Activated T-cell treated with anti-CD3 and anti-CD28 coated beads, Interleukin-2, amount 50 U/mL, for 4 hours (primary cell): ENCODE results near the gene SYCP1. TPM values are rescaled to one million over a fixed set of nuclear protein-coding genes. Genes with fewer than 3 reads are reported as not detected.
"Not testable (repeated sequence)": the region's sequence is repeated elsewhere in the genome, so short reads cannot be mapped to it uniquely, and the experiment has no call there.

Experiments
- ATAC-seq, 2 donors: fragments of 200-7000 bp; cut with Tn5 transposase; one replicate each; pipeline ENCODE4 v1.10.0; 2021
- DNase-seq: peaks from one replicate; pipeline ENCODE4 v3.0.0-alpha.2; 2020
- H3K27me3 Mint-ChIP-seq: one replicate; pipeline ENCODE4 v1.8.0; 2021; ENCODE audit warnings: low read depth, mixed read lengths
- H3K36me3 Mint-ChIP-seq: one replicate; pipeline ENCODE4 v1.8.0; 2022; ENCODE audit warnings: mixed read lengths; ENCODE audit not compliant: insufficient read depth
- H3K4me1 Mint-ChIP-seq: one replicate; pipeline ENCODE4 v1.8.0; 2021; ENCODE audit warnings: low read depth, mixed read lengths
- H3K4me3 Mint-ChIP-seq: one replicate; pipeline ENCODE4 v1.8.0; 2021; ENCODE audit warnings: mild to moderate bottlenecking, moderate library complexity, mixed read lengths
- H3K9me3 Mint-ChIP-seq: one replicate; pipeline ENCODE4 v1.8.0; 2021; ENCODE audit warnings: mixed read lengths
- total RNA-seq, 3 donors: library from RNA; stranded (reverse); gene quantifications; one replicate each; pipeline ENCODE4 v1.2.1, GENCODE V29; 2021

Gene SYCP1
- total RNA-seq, 3 donors from 2014 or later, result not detected

DNA sequence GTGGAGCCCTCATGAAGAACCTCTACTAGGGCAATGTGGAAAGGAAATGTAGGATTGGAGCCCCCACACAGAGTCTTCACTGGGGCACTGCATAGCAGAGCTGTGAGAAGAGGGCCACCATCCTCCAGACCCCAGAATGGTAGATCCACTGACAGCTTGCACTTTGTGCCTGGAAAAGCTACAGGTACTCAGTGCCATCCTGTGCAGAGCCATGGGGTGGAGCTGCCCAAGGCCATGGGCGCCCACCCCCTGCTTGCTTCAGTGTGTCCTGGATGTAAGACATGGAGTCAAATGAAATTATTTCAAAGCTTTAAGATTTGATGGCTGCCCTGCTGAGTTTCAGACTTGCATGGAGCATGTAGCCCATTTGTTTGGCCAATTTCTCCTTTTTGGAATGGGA lies 157.8 kb downstream of the SYCP1 start:
- DNase-seq (no peak), ATAC-seq (no peak)
- Mint-ChIP-seq H3K9me3 (no peaks in the 10 kb centered on the region), H3K4me3 (no peak overlapping the region), H3K36me3 (no peaks in the 10 kb centered on the region), H3K27me3 (no peaks in the 10 kb centered on the region), H3K4me1 (no peaks in the 10 kb centered on the region)

DNA sequence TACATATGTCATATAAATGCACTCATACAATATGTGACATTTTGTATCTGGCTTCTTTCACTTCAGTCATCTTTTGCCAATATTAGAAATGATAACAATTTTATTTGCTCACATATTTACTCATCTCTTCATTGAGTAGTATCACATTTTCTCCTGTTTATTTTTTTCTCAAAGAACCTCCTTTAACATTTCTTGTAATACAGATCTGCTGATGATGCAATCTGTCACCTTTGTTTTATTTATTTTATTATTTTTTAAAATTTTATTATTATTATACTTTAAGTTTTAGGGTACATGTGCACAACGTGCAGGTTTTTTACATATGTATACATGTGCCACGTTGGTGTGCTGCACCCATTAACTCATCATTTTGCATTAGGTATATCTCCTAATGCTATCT lies 159.1 kb downstream of the SYCP1 start:
- Mint-ChIP-seq H3K36me3 (no peaks in the 10 kb centered on the region), H3K27me3 (no peaks in the 10 kb centered on the region), H3K9me3 (no peaks in the 10 kb centered on the region), H3K4me3 (no peak overlapping the region), H3K4me1 (no peaks in the 10 kb centered on the region)
- no peak for DNase-seq
- no peak for ATAC-seq

DNA sequence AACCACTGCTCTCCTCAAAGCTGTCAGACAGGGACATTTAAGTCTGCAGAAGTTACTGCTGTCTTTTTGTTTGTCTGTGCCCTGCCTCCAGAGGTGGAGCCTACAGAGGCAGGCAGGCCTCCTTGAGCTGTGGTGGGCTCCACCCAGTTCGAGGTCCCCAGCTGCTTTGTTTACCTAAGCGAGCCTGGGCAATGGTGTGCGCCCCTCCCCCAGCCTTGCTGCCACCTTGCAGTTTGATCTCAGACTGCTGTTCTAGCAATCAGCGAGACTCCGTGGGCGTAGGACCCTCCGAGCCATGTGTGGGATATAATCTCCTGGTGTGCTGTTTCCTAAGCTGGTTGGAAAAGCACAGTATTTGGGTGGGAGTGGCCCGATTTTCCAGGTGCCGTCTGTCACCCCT lies 164.9 kb downstream of the SYCP1 start:
- H3K4me3 Mint-ChIP-seq, H3K9me3 Mint-ChIP-seq, H3K4me1 Mint-ChIP-seq, DNase-seq, H3K36me3 Mint-ChIP-seq, ATAC-seq: not testable (repeated sequence)
- peaks cover 16% of the 10 kb centered on the region for H3K27me3 Mint-ChIP-seq

DNA sequence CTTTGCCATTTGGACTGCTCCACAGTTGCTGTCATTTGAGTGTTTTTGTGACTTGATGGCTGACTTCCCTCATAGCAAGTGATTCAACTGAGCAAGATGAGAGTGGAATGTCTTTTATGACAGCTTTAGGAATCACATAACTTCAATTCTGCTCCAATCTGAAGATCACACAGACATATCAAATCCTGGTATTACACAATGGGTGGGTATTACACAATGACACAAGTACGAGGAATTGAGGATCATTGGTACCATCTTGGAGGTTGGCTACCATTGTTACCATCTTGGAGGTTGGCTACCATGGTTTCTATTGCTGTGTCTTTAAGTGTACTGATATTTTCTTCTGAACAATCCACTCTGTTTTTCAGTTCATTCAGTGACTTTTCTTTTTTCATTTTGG lies 166.5 kb downstream of the SYCP1 start:
- Mint-ChIP-seq H3K9me3 (no peaks in the 10 kb centered on the region), H3K27me3 (peaks cover 16% of the 10 kb centered on the region), H3K36me3 (no peaks in the 10 kb centered on the region), H3K4me1 (no peaks in the 10 kb centered on the region), H3K4me3 (no peak overlapping the region)
- no peak for ATAC-seq
- DNase-seq, result no peak

DNA sequence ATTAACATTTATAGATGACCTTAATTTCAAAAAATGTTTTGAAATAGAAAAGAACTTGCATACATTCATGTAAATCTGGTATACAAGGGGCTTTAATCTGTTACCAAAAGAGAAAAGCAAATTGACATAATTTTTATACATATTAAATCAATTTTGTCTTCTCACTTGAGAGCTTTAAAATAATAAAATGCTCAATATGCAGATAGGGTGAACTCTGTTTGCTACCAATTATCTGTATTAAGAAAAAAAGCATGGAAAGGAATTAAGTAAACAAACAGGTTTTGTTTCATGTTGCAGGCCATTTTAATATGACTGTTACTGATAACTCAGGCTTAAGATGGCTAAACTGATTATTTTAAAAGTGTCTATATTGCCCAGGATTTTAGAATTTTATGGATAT lies 168.9 kb downstream of the SYCP1 start:
- Mint-ChIP-seq H3K4me1 (no peaks in the 10 kb centered on the region), H3K36me3 (no peaks in the 10 kb centered on the region), H3K27me3 (peaks cover 16% of the 10 kb centered on the region), H3K4me3 (no peak overlapping the region), H3K9me3 (no peaks in the 10 kb centered on the region)
- ATAC-seq (no peak), DNase-seq (no peak)

DNA sequence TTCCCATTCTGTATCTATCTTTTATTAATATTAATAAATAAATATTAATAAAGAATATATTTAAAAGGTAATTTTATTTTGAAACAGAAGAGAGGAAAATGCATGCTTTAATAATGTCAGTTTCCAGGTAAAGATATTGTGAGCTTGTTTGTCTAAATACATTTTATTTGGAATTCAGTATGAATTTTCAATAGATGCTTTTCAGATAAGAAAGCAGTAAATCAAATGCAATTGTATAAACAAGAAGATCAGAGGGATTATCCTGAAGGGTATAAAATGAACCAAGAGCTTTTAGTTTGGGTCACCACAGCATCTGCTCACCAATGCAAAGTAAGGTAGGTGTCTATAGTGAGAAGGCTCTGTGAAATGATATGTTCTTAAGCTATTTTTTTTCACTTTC lies 174.9 kb downstream of the SYCP1 start, which contains the start of gene TSHB:
TSS of gene TSHB (plus strand) at position 301 of the 400 bp plus-strand sequence. CDS start 3,537 bp downstream, outside the sequence.
- H3K27me3 Mint-ChIP-seq, result peaks cover 2% of the 10 kb centered on the region
- no peaks in the 10 kb centered on the region for H3K36me3 Mint-ChIP-seq
- H3K4me1 Mint-ChIP-seq, result no peaks in the 10 kb centered on the region
- ATAC-seq, result no peak
- H3K4me3 Mint-ChIP-seq, result no peak within 1 kb of the TSS
- DNase-seq, result no peak
- no peaks in the 10 kb centered on the region for H3K9me3 Mint-ChIP-seq

DNA sequence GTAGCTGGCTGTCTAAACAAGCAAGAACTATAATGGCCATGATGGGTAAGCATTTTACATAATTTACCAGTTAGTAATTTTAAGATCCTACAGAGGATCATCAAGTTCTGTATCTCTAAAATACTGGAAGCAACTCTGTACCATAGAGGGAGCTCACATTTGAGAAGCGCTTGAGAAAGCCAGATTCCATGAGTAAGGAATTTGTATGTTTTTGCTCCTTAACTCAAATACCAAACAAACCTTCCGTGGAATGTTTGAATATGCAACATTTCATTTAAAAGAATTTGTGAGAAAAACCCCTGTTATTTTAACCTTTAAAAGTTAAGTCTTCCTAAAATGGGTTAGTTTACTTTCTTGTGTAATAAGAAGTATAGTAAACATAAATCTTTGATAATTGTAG lies 176.9 kb downstream of the SYCP1 start:
- ATAC-seq, result no peak
- Mint-ChIP-seq H3K27me3 (peaks cover 2% of the 10 kb centered on the region), H3K4me3 (no peak overlapping the region)

DNA sequence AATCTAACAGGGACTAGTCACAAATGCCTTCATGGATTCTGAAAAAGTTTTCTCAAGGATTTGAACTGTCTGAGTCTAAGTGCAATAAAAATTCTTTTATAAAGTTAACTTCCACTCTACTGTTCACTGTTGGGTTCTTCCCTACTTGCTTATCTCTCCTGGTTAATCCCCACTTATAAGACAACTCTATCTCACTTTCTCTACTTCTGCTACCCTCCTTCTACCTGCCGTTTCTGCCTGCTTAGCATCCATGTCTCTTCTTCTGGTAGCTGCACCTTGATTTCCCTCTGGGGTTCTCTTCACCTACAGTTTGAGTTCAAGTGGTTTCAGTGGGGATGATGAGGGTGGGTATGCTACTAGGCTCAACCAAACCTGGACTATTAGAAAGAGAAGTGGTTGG lies 181.0 kb downstream of the SYCP1 start:
- ATAC-seq, result no peak
- Mint-ChIP-seq H3K4me1 (no peaks in the 10 kb centered on the region), H3K36me3 (no peaks in the 10 kb centered on the region), H3K4me3 (no peak overlapping the region), H3K27me3 (no peaks in the 10 kb centered on the region), H3K9me3 (no peaks in the 10 kb centered on the region)
- DNase-seq, result no peak

More for the DNA sequence above, 176.9 kb downstream of the SYCP1 start:
- no peaks in the 10 kb centered on the region for H3K36me3 Mint-ChIP-seq
- no peak for DNase-seq
- H3K9me3 Mint-ChIP-seq, result no peaks in the 10 kb centered on the region
- H3K4me1 Mint-ChIP-seq, result no peaks in the 10 kb centered on the region

DNA sequence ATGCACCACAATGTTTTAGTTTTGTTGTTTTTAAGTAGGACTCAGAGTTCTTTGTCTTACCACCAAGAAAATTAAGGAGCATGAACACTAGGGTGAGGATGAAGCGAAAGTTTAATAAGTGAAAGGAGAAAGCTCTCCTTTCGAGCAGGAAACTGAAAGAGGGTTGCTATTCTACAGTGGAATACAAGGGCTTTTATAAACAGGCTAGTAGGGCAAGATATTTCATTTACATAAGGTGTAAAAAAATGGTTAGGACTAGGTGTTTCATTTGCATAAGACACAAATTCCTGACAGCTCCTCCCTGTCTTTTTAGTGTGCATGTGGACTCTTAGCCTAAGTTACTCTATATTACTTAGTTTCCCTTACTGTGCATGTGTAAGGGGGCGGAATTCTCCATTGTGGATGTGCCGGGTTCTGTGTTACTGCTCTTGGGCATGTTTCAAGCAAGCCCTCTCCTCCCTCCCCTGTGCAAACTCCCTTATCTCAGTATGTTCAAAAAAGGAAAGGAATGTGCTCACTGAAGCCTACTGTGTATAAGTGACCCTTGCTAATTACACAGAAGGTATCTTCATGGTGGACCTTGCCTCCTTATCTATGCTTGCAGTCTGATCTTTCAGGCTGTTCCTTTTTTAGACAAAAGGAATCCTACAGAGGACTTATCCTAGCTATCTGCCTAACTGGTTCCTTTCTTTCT lies 182.3 kb downstream of the SYCP1 start:
- ATAC-seq (no peak), DNase-seq (no peak)
- H3K4me3 Mint-ChIP-seq, result no peak overlapping the region
- H3K9me3 Mint-ChIP-seq, result no peaks in the 10 kb centered on the region
- H3K4me1 Mint-ChIP-seq, result no peaks in the 10 kb centered on the region
- H3K36me3 Mint-ChIP-seq, result no peaks in the 10 kb centered on the region
- H3K27me3 Mint-ChIP-seq, result no peaks in the 10 kb centered on the region

DNA sequence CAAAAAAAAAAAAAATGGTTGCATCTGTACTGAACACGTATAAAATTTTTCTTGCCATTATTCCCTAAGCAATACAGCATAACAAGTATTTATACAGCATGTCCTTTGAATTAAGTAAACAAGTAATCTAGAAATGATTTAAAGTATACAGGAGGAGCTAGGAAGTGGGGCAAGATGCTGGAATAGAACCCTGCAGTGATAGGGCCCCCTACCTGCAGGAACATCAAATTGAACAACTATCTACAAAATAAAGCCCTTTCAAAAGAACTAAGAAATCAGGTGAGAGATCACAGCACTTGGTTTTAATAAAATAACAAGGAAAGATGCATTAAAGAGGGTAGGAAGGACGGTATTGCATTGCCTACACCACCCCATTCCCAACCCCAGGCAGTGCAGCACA lies 185.8 kb downstream of the SYCP1 start:
- Mint-ChIP-seq H3K4me3 (no peak overlapping the region), H3K9me3 (peaks cover 8% of the 10 kb centered on the region), H3K36me3 (peaks cover 9% of the 10 kb centered on the region), H3K27me3 (no peaks in the 10 kb centered on the region), H3K4me1 (no peaks in the 10 kb centered on the region)
- no peak for DNase-seq
- ATAC-seq, result no peak

DNA sequence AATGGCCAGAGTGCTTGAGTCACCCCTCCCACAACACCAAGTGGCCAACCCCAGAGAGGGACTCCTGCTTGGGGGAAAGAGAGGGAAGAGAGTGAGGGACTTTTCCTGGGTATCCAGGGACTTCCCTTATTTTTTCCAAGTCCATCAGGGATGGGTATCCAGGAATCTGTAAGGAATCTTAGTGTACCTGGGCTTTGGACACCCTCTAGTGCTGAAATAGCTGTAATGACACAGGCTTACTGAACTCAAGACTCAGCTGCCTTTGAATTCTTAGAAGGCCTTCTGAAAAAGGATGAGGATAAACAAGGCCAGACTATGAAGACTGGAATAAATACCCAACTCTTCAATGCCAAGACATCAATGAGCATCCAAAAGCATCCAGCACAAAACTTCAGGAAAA lies 187.0 kb downstream of the SYCP1 start:
- Mint-ChIP-seq H3K9me3 (peaks cover 8% of the 10 kb centered on the region), H3K4me3 (no peak overlapping the region), H3K27me3 (no peaks in the 10 kb centered on the region), H3K4me1 (no peaks in the 10 kb centered on the region), H3K36me3 (peaks cover 9% of the 10 kb centered on the region)
- ATAC-seq (no peak), DNase-seq (no peak)

Other genes starting within 250 kb of the SYCP1 start
- gene DENND2C, start 184.8 kb upstream of the SYCP1 start, total RNA-seq, result under 1 TPM; 0.20 to 0.27 (median 0.21) TPM
- gene AMPD1, start 159.3 kb upstream of the SYCP1 start, total RNA-seq, result not detected
- gene NRAS, start 138.1 kb upstream of the SYCP1 start, total RNA-seq, result 10 to 100 TPM; 64.5 to 70.3 (median 67.6) TPM
- 100 to 1,000 TPM; 460 to 486 (median 469) TPM for gene CSDE1, start 96.9 kb upstream of the SYCP1 start, total RNA-seq
- gene SIKE1, start 74.2 kb upstream of the SYCP1 start, total RNA-seq, result 10 to 100 TPM; 69.2 to 84.7 (median 77.5) TPM
- gene TSHB, start 175.0 kb downstream of the SYCP1 start, total RNA-seq, result not detected
- gene TSPAN2, start 234.6 kb downstream of the SYCP1 start, total RNA-seq, result under 1 TPM in 2 of 3 donors, not detected in 1; 0.16 to 0.30 TPM